Adipocyte (in vitro differentiated cells): ENCODE measurements around the gene OTUB1.
"Not testable (repeated sequence)": the region's sequence is repeated elsewhere in the genome, so short reads cannot be mapped to it uniquely, and the experiment has no call there.

Experiments used
- DNase-seq: peaks from one replicate; pipeline ENCODE4 v3.0.0-alpha.2; 2015; ENCODE audit warnings: low read depth
- H3K27me3 ChIP-seq: replicated peaks from 2 replicates; pipeline ENCODE4 v1.7.0; 2013; ENCODE audit warnings: mild to moderate bottlenecking, low read length, moderate library complexity; ENCODE audit not compliant: control insufficient read depth, insufficient read depth
- H3K36me3 ChIP-seq: 2 replicates; pipeline ENCODE4 v1.7.0; 2013; ENCODE audit warnings: low read length, mild to moderate bottlenecking, moderate library complexity; ENCODE audit not compliant: control insufficient read depth, insufficient read depth, severe bottlenecking
- H3K4me1 ChIP-seq: 2 replicates; pipeline ENCODE4 v1.7.0; 2013; ENCODE audit warnings: mild to moderate bottlenecking, low read length, moderate library complexity; ENCODE audit not compliant: control insufficient read depth, insufficient read depth
- H3K4me3 ChIP-seq: 2 replicates; pipeline ENCODE4 v1.7.0; 2013; ENCODE audit warnings: mild to moderate bottlenecking, low read length, moderate library complexity
- H3K9ac ChIP-seq: 2 replicates; pipeline ENCODE4 v1.7.0; 2013; ENCODE audit warnings: mild to moderate bottlenecking, low read length, moderate library complexity
- H3K9me3 ChIP-seq: 2 replicates; pipeline ENCODE4 v1.7.0; 2013; ENCODE audit warnings: mild to moderate bottlenecking, low read length, moderate library complexity; ENCODE audit not compliant: control insufficient read depth

The OTUB1 gene

GRCh38 chr11:63952570-63952969 lies 33.7 kb upstream of the OTUB1 start:
- no peak for DNase-seq
- Histone ChIP-seq H3K36me3 (peaks cover 45% of the 10 kb centered on the region), H3K9ac (no peak overlapping the region), H3K27me3 (no peaks in the 10 kb centered on the region), H3K4me3 (no peak overlapping the region), H3K9me3 (no peaks in the 10 kb centered on the region), H3K4me1 (peaks cover 5% of the 10 kb centered on the region)

GRCh38 chr11:63958008-63958407 lies 28.2 kb upstream of the OTUB1 start:
- Histone ChIP-seq H3K9me3 (no peaks in the 10 kb centered on the region), H3K4me1 (no peaks in the 10 kb centered on the region), H3K36me3 (peaks cover 36% of the 10 kb centered on the region), H3K4me3 (no peak overlapping the region), H3K27me3 (no peaks in the 10 kb centered on the region), H3K9ac (no peak overlapping the region)
- DNase-seq: no peak

GRCh38 chr11:63961608-63962412 lies 24.4 kb upstream of the OTUB1 start:
- no peaks in the 10 kb centered on the region for H3K4me1 ChIP-seq
- DNase-seq: peak; percentile 19
- peaks cover 3% of the 10 kb centered on the region for H3K36me3 ChIP-seq
- H3K9me3 ChIP-seq: no peaks in the 10 kb centered on the region
- H3K27me3 ChIP-seq: no peaks in the 10 kb centered on the region
- H3K9ac ChIP-seq: no peak overlapping the region
- no peak overlapping the region for H3K4me3 ChIP-seq

GRCh38 chr11:63963895-63964294 lies 22.3 kb upstream of the OTUB1 start:
- H3K9ac ChIP-seq, H3K27me3 ChIP-seq, H3K36me3 ChIP-seq, DNase-seq, H3K4me1 ChIP-seq, H3K4me3 ChIP-seq, H3K9me3 ChIP-seq: not testable (repeated sequence)

GRCh38 chr11:63966444-63966843 lies 19.8 kb upstream of the OTUB1 start:
- H3K27me3 ChIP-seq: no peaks in the 10 kb centered on the region
- H3K4me3 ChIP-seq: no peak overlapping the region
- no peak overlapping the region for H3K9ac ChIP-seq
- DNase-seq: no peak
- H3K9me3 ChIP-seq: no peaks in the 10 kb centered on the region
- H3K4me1 ChIP-seq: no peaks in the 10 kb centered on the region
- no peaks in the 10 kb centered on the region for H3K36me3 ChIP-seq

GRCh38 chr11:63969461-63969860 lies 16.8 kb upstream of the OTUB1 start:
- Histone ChIP-seq H3K36me3 (no peaks in the 10 kb centered on the region), H3K27me3 (no peaks in the 10 kb centered on the region), H3K9me3 (no peaks in the 10 kb centered on the region), H3K9ac (no peak overlapping the region), H3K4me1 (no peaks in the 10 kb centered on the region), H3K4me3 (no peak overlapping the region)
- DNase-seq: no peak

GRCh38 chr11:63970902-63971301 lies 15.3 kb upstream of the OTUB1 start:
- Histone ChIP-seq H3K4me3 (no peak overlapping the region), H3K36me3 (no peaks in the 10 kb centered on the region), H3K27me3 (no peaks in the 10 kb centered on the region), H3K9me3 (no peaks in the 10 kb centered on the region), H3K4me1 (peaks cover 3% of the 10 kb centered on the region), H3K9ac (no peak overlapping the region)
- no peak for DNase-seq

- not testable (repeated sequence) for H3K9ac ChIP-seq, H3K9me3 ChIP-seq, H3K27me3 ChIP-seq, H3K36me3 ChIP-seq, DNase-seq
- Histone ChIP-seq H3K4me1 (peaks cover 17% of the 10 kb centered on the region), H3K4me3 (peak overlapping the region; percentile 54)
Measured at GRCh38 chr11:63973912-63974258, 12.4 kb upstream of the OTUB1 start.

- Histone ChIP-seq H3K4me3 (peak within 1 kb of the TSS; percentile 97), H3K36me3 (peaks cover 6% of the 10 kb centered on the region), H3K27me3 (no peaks in the 10 kb centered on the region), H3K4me1 (peaks cover 17% of the 10 kb centered on the region), H3K9ac (peak within 1 kb of the TSS; percentile 98), H3K9me3 (no peaks in the 10 kb centered on the region)
- DNase-seq: peak; percentile 100
Measured at GRCh38 chr11:63974259-63975143, 11.7 kb upstream of the OTUB1 start, which contains the start of gene COX8A. Gene COX8A (plus strand): TSS chr11:63974620. CDS start chr11:63974681, 61 bp downstream.

- Histone ChIP-seq H3K4me3 (no peak overlapping the region), H3K27me3 (no peaks in the 10 kb centered on the region), H3K36me3 (peaks cover 6% of the 10 kb centered on the region), H3K4me1 (peaks cover 17% of the 10 kb centered on the region), H3K9ac (no peak overlapping the region), H3K9me3 (no peaks in the 10 kb centered on the region)
- no peak for DNase-seq
Measured at GRCh38 chr11:63978551-63979239, 7.5 kb upstream of the OTUB1 start.

- no peak for DNase-seq
- peaks cover 6% of the 10 kb centered on the region for H3K36me3 ChIP-seq
- H3K9me3 ChIP-seq: no peaks in the 10 kb centered on the region
- H3K4me3 ChIP-seq: no peak overlapping the region
- H3K27me3 ChIP-seq: no peaks in the 10 kb centered on the region
- peaks cover 17% of the 10 kb centered on the region for H3K4me1 ChIP-seq
- H3K9ac ChIP-seq: no peak overlapping the region
Measured at GRCh38 chr11:63979426-63979825, 6.8 kb upstream of the OTUB1 start.
